K562 (cell line): Measurements from ENCODE around the gene MBD2. TPM values are rescaled to one million over a fixed set of nuclear protein-coding genes. Genes with fewer than 3 reads are reported as not detected.

Source experiments
- ATAC-seq: fragments of 200-7000 bp; cut with Tn5 transposase; 3 replicates; pipeline ENCODE4 v1.9.1; 2020; ENCODE audit warnings: moderate library complexity
- BruUV-seq: library from RNA; stranded (reverse); fragments of 400-500 nt; replicated peaks from 2 replicates; lab custom pipeline; 2021; lab: Mats Ljungman, UMichigan
- CTCF ChIA-PET: fragments of 300-600 bp; formaldehyde crosslinking; extraction: SDS; loops from one replicate; lab custom pipeline; 2021; ENCODE audit warnings: low intra/inter-chr PET ratio; lab: Yijun Ruan, JAX
- POLR2A ChIA-PET: fragments of 300-600, 350-650 bp; sonication (Branson Sonifier 250); formaldehyde crosslinking; extraction: SDS; loops from one replicate; lab custom pipeline; 2021; ENCODE audit warnings: antibody characterized with exemption, inconsistent platforms; lab: Yijun Ruan, JAX
- DNase-seq, 4 experiments: peaks; one replicate each; pipeline versions ENCODE4 v3.0.0 to v3.0.0-alpha.2; 2011 to 2018; ENCODE audit warnings: low spot score in 3 of 4, mixed read lengths in 3 of 4; ENCODE audit errors: extremely low read depth in 1 of 4
- FAIRE-seq: peaks from 2 replicates; lab custom pipeline; 2011; peaks lifted over from hg19 to GRCh38; lab: Jason Lieb, UNC
- H2AFZ ChIP-seq: 2 replicates; pipeline ENCODE4 v1.6.0; 2011; ENCODE audit warnings: low read depth, low read length, control low read depth, inconsistent platforms
- H3K27ac ChIP-seq: fragments of 200-600 bp; 3 replicates; pipeline ENCODE4 v1.8.0; 2011; ENCODE audit warnings: low read depth, mild to moderate bottlenecking, control low read depth, inconsistent platforms, low read length, moderate library complexity, mixed read lengths; ENCODE audit errors: extremely low read depth
- H3K27me3 ChIP-seq, 2 experiments: fragments of 300-600 bp in 1 of 2; 2 replicates in 1 of 2; 3 replicates in 1 of 2; pipeline versions ENCODE4 v1.6.0 to v1.8.0; 2011; ENCODE audit warnings: inconsistent platforms in 2 of 2, low read length in 2 of 2, mild to moderate bottlenecking in 1 of 2, mixed read lengths in 1 of 2, moderate library complexity in 1 of 2; ENCODE audit not compliant: control insufficient read depth in 2 of 2, insufficient read depth in 2 of 2
- H3K36me3 ChIP-seq: fragments of 300-600 bp; 3 replicates; pipeline ENCODE4 v1.8.0; 2011; ENCODE audit warnings: mild to moderate bottlenecking, low read length, inconsistent platforms; ENCODE audit not compliant: control insufficient read depth, insufficient read depth
- H3K4me1 ChIP-seq, 2 experiments: fragments of 200-600 bp in 1 of 2; replicated peaks in 1 of 2; 2 replicates in 1 of 2; 3 replicates in 1 of 2; pipeline versions ENCODE4 v1.5.1 to v1.8.0; 2011; ENCODE audit warnings: inconsistent platforms in 2 of 2, low read length in 2 of 2, mild to moderate bottlenecking in 1 of 2, mixed read lengths in 1 of 2, moderate library complexity in 1 of 2; ENCODE audit not compliant: control insufficient read depth in 2 of 2, insufficient read depth in 2 of 2
- H3K4me2 ChIP-seq: 2 replicates; pipeline ENCODE4 v1.6.1; 2011; ENCODE audit warnings: low read length, control low read depth, inconsistent platforms, mixed read lengths; ENCODE audit not compliant: insufficient read depth
- H3K4me3 ChIP-seq: fragments of 200-600 bp; sonication (generic), shearing (Covaris generic); 2 replicates; pipeline ENCODE4 v1.5.1; 2016; ENCODE audit warnings: control low read depth, inconsistent platforms
- H3K79me2 ChIP-seq: fragments of 200-600 bp; 3 replicates; pipeline ENCODE4 v1.8.0; 2011; ENCODE audit warnings: low read length, inconsistent platforms; ENCODE audit not compliant: control insufficient read depth, insufficient read depth
- H3K9ac ChIP-seq, 2 experiments: 2 replicates each; pipeline versions ENCODE4 v1.6.0 to v1.6.1; 2011; ENCODE audit warnings: low read depth in 2 of 2, low read length in 2 of 2, control low read depth in 1 of 2, inconsistent platforms in 1 of 2, mild to moderate bottlenecking in 1 of 2, mixed read lengths in 1 of 2; ENCODE audit not compliant: insufficient read depth in 1 of 2
- H3K9me1 ChIP-seq: one replicate; pipeline ENCODE4 v1.6.0; 2011; ENCODE audit warnings: inconsistent platforms, mild to moderate bottlenecking, low read length, moderate library complexity; ENCODE audit not compliant: control insufficient read depth, insufficient read depth
- H3K9me3 ChIP-seq: replicated peaks from 2 replicates; pipeline ENCODE4 v1.5.1; 2011; ENCODE audit warnings: low read depth, low read length, inconsistent platforms; ENCODE audit not compliant: control insufficient read depth, insufficient read depth
- H4K20me1 ChIP-seq: replicated peaks from 2 replicates; pipeline ENCODE4 v1.6.1; 2011; ENCODE audit warnings: low read length, inconsistent platforms, mixed read lengths; ENCODE audit not compliant: control insufficient read depth, insufficient read depth
- CBFB ChIP-seq: sonication (generic); formaldehyde crosslinking; IDR thresholded peaks from 2 replicates; pipeline ENCODE4 v1.4.0; 2020; ENCODE audit warnings: mild to moderate bottlenecking, missing genetic modification reagents
- GTF2F1 ChIP-seq: IDR thresholded peaks from 2 replicates; pipeline ENCODE4 v1.6.1; 2011; ENCODE audit warnings: low read depth, low read length, improper control_type of control experiment
- PRMT5 ChIP-seq: sonication (generic); formaldehyde crosslinking; IDR thresholded peaks from 2 replicates; pipeline ENCODE4 v1.5.0; 2020; ENCODE audit warnings: missing genetic modification reagents
- SIN3B ChIP-seq: fragments of 450-650 bp; IDR thresholded peaks from 2 replicates; pipeline ENCODE4 v1.6.1; 2017; ENCODE audit warnings: low read depth, mild to moderate bottlenecking, moderate library complexity
- ZNF143 ChIP-seq: sonication (generic); formaldehyde crosslinking; IDR thresholded peaks from 2 replicates; pipeline ENCODE4 v1.9.0; 2022; ENCODE audit warnings: mild to moderate bottlenecking, missing genetic modification reagents
- ZNF174 ChIP-seq: fragments of 250-450 bp; sonication (Bioruptor Pico); IDR thresholded peaks from 2 replicates; pipeline ENCODE4 v1.4.0; 2020; ENCODE audit warnings: mild to moderate bottlenecking
- ZNF77 ChIP-seq: fragments of 250-450 bp; sonication (Bioruptor Pico); IDR thresholded peaks from 2 replicates; pipeline ENCODE4 v1.5.0; 2020
- WGBS: fragments of 100-300 bp; shearing (Covaris generic); methylation state at CpG from one replicate; pipeline ENCODE4 v1.1.6; 2016; ENCODE audit warnings: low coverage, mixed read lengths; ENCODE audit not compliant: insufficient coverage; ENCODE audit errors: missing lambda C conversion rate; 5-methylcytosine and 5-hydroxymethylcytosine counted together
- in situ Hi-C: fragments of 300-500 bp; cut with MboI; formaldehyde crosslinking; loops from 4 replicates; pipeline ENCODE4 v1.15.0; 2018; ENCODE audit warnings: inconsistent platforms, mixed read lengths
- intact Hi-C: fragments of 100-400 bp; cut with micrococcal nuclease; formaldehyde crosslinking; loops from 2 replicates; pipeline ENCODE4 v1.14.2; 2022
- polyA plus RNA-seq, 8 experiments: library from polyadenylated mRNA; depleted of rRNA in 4 of 8; stranded (reverse) in 5 of 8; unstranded in 3 of 8; fragments of >200 nt; fragmentation: Nextera tagmentation in 2 of 8; fragmentation: Illumina TruSeq in 1 of 8; extraction: Ambion mirVana in 2 of 8; extraction: Trizol in 1 of 8; gene quantifications; 2 replicates each; pipeline versions ENCODE4 v1.2.1 to v1.2.3, GENCODE V29; 2011 to 2014; ENCODE audit warnings: inconsistent platforms in 1 of 8, missing spikeins in 1 of 8
- total RNA-seq, 7 experiments: library from RNA; depleted of rRNA in 6 of 7; stranded (reverse); fragments of >200 nt in 6 of 7; fragmentation: Illumina TruSeq in 2 of 7; extraction: Trizol in 2 of 7; gene quantifications; 2 replicates each; pipeline versions ENCODE4 v1.2.1 to v1.2.3, GENCODE V29; 2011 to 2021; ENCODE audit warnings: low replicate concordance in 1 of 7
- TF ChIP-seq, protein P1 (sequence below): fragments of 250-450 bp; sonication (Bioruptor Pico); IDR thresholded peaks from 2 replicates; pipeline ENCODE4 v1.8.0; 2021; ENCODE audit warnings: borderline replicate concordance, mild to moderate bottlenecking, moderate library complexity; ENCODE audit not compliant: poor library complexity, severe bottlenecking
- TF ChIP-seq, protein P2 (sequence below): fragments of 450-650 bp; IDR thresholded peaks from 2 replicates; pipeline ENCODE4 v1.6.1; 2018; ENCODE audit warnings: mild to moderate bottlenecking, low read depth; ENCODE audit not compliant: partially characterized antibody

MBD2 gene
- total and polyA plus RNA-seq, 9 of the 15 experiments (the other 6 are each of a cell fraction or from before 2014, with no cell fraction given) = 4.4 to 40.2 (median 13.9) TPM

DNA sequence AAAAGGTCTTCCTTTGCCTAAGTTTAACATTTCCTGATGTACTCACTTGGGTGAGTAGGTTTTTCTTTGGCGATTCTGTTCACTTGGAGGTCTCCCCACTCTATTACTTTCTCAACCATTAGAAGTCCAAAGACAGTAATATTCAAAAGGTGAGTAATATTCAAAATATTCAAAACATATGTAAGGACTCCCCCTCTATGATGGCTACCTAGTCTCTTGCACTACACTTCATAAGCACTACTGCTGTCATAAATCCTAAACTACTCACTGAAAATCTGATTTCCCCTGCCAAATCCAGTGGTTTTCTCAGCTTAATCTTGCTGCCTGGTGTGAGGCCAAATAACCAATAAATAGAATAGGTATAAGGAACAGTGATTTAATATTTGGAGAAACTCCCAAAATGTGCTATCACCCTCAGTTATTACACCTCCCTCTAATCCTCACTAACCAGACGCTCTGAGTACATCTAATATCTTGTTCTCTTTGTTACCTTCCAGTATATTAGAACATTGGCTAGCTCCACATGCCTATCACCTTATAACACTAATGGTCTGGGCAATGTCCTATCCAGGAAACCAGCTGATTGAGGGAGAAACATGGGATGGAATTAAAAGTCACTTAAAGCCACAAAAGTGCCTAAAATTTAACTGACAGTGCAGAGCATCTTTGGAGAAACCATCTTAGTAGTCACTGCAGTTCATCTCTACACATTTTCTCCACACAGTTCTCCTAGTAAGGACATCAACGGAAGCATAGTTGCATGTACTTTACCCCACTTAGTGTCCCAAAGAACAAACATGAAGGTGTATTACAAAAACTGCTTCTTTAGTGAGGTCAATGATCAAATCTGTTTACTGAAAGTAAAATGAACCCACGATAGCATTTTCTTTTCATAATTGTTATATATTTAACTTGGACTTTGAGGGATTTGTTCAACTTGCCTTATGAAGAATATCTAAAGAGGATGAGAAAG, 54.8 kb downstream of the MBD2 start:
- H3K4me2 ChIP-seq = no peak overlapping the region
- no TSS peak for BruUV-seq
- TF ChIP-seq SIN3B (no peak), GTF2F1 (no peak), ZNF174 (CRISPR knock-in tag) (no peak), ZNF143 (CRISPR knock-in tag) (no peak), CBFB (CRISPR knock-in tag) (no peak), PRMT5 (no peak), ZNF77 (CRISPR knock-in tag) (no peak)
- TF ChIP-seq, protein P1, sequence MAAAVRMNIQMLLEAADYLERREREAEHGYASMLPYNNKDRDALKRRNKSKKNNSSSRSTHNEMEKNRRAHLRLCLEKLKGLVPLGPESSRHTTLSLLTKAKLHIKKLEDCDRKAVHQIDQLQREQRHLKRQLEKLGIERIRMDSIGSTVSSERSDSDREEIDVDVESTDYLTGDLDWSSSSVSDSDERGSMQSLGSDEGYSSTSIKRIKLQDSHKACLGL (CRISPR knock-in tag) = no peak
- TF ChIP-seq, protein P2, sequence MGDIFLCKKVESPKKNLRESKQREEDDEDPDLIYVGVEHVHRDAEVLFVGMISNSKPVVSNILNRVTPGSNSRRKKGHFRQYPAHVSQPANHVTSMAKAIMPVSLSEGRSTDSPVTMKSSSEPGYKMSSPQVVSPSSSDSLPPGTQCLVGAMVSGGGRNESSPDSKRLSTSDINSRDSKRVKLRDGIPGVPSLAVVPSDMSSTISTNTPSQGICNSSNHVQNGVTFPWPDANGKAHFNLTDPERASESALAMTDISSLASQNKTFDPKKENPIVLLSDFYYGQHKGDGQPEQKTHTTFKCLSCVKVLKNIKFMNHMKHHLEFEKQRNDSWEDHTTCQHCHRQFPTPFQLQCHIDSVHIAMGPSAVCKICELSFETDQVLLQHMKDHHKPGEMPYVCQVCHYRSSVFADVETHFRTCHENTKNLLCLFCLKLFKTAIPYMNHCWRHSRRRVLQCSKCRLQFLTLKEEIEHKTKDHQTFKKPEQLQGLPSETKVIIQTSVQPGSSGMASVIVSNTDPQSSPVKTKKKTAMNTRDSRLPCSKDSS = no peak

More for the DNA sequence above, 54.8 kb downstream of the MBD2 start:
- Histone ChIP-seq H3K9ac (no peak overlapping the region), H2AFZ (no peak overlapping the region), H3K79me2 (no peaks in the 10 kb centered on the region), H3K36me3 (peaks cover 10% of the 10 kb centered on the region; the same call in 1 of the 3 replicates), H3K27ac (no peak overlapping the region), H3K27me3 (no peaks in the 10 kb centered on the region), H3K9me1 (no peaks in the 10 kb centered on the region), H3K4me3 (no peak overlapping the region), H4K20me1 (no peaks in the 10 kb centered on the region), H3K9me3 (no peaks in the 10 kb centered on the region), H3K4me1 (no peaks in the 10 kb centered on the region)
- FAIRE-seq = no peak
- DNase-seq = no peak
- CTCF ChIA-PET = no interaction called here
- WGBS = 87% methylated on average over 4 of the region's 4 CpGs
- intact Hi-C loops (no loop called here), in situ Hi-C loops (no loop called here)
- POLR2A ChIA-PET = no interaction called here
- ATAC-seq = no peak
